HepG2 (cell line): ENCODE results near the gene DUSP15.

ENCODE experiments used
- EZH2 ChIP-seq: conservative IDR thresholded peaks from 2 replicates; pipeline ENCODE4 v1.6.1; 2012; ENCODE audit warnings: mild to moderate bottlenecking, low read depth, low read length, moderate library complexity
- JUND ChIP-seq: sonication (generic); formaldehyde crosslinking; IDR thresholded peaks from 2 replicates; pipeline ENCODE4 v1.8.0; 2022; ENCODE audit warnings: mild to moderate bottlenecking, missing genetic modification reagents
- POLR2A ChIP-seq, 2 experiments: IDR thresholded peaks; 2 replicates each; pipeline ENCODE4 v1.6.1; 2011; ENCODE audit warnings: low read depth in 2 of 2, low read length in 2 of 2, mild to moderate bottlenecking in 1 of 2, moderate library complexity in 1 of 2; ENCODE audit not compliant: insufficient read depth in 1 of 2
- POLR2AphosphoS5 ChIP-seq: IDR thresholded peaks from 2 replicates; pipeline ENCODE4 v1.6.1; 2012; ENCODE audit warnings: low read depth, low read length
- RNF2 ChIP-seq: fragments of 450-650 bp; conservative IDR thresholded peaks from 2 replicates; pipeline ENCODE4 v1.6.1; 2016; ENCODE audit warnings: low read depth
- SETDB1 ChIP-seq: sonication (generic); formaldehyde crosslinking; IDR thresholded peaks from 2 replicates; pipeline ENCODE4 v1.5.1; 2020; ENCODE audit warnings: missing genetic modification reagents, mild to moderate bottlenecking, borderline replicate concordance
- USF2 ChIP-seq, 2 experiments: sonication (generic) in 1 of 2; formaldehyde crosslinking in 1 of 2; IDR thresholded peaks; 2 replicates each; pipeline versions ENCODE4 v1.5.1 to v1.6.1; 2011 to 2020; ENCODE audit warnings: borderline replicate concordance in 1 of 2, low read depth in 1 of 2, low read length in 1 of 2, mild to moderate bottlenecking in 1 of 2, missing genetic modification reagents in 1 of 2, moderate library complexity in 1 of 2
- ZKSCAN8 ChIP-seq: IDR thresholded peaks from 2 replicates; pipeline ENCODE4 v1.6.1; 2016; ENCODE audit warnings: borderline replicate concordance, missing genetic modification reagents, missing compliant biosample characterization
- ZZZ3 ChIP-seq: sonication (generic); formaldehyde crosslinking; IDR thresholded peaks from 2 replicates; pipeline ENCODE4 v1.4.0; 2020; ENCODE audit warnings: missing genetic modification reagents, mild to moderate bottlenecking, borderline replicate concordance

GRCh38 chr20:31859998-31860380, 10.3 kb downstream of the DUSP15 start:
- TF ChIP-seq SETDB1 (CRISPR knock-in tag) = no peak
- TF ChIP-seq EZH2 = no peak; the same call in 1 of the 2 replicates
- TF ChIP-seq USF2 (IDR thresholded peaks at IDR 0.05; ENCODE audit: low read depth, low read length) = no peak
- TF ChIP-seq USF2 (CRISPR knock-in tag; IDR thresholded peaks at IDR 0.05; ENCODE audit: borderline replicate concordance) = no peak
- no peak for TF ChIP-seq POLR2AphosphoS5
- no peak for TF ChIP-seq ZZZ3 (CRISPR knock-in tag)
- TF ChIP-seq POLR2A (IDR thresholded peaks at IDR 0.05; ENCODE audit: insufficient read depth in 1 of 2, low read depth in 2 of 2, low read length in 2 of 2) = no peak
- TF ChIP-seq RNF2 = no peak
- no peak for TF ChIP-seq JUND
- no peak for TF ChIP-seq ZKSCAN8 (CRISPR knock-in tag)
